ENCODE results near the gene DNAAF5. TPM values are rescaled to one million over a fixed set of nuclear protein-coding genes. Genes with fewer than 3 reads are reported as not detected.

Gene DNAAF5
- total and polyA plus RNA-seq, 9 of the 15 experiments (the other 6 are each of a cell fraction or from before 2014, with no cell fraction given) = 3.1 to 69.7 (median 19.1) TPM

GRCh38 chr7:726084-726853 lies at the start of gene DNAAF5 (continued):
- TF ChIP-seq SRF (CRISPR knock-in tag; IDR thresholded peaks at IDR 0.05) (0 out of 4 replicates have a peak, but pooled peaks of 1 of the 2 experiments have one; percentile 11), CBFA2T2 (conservative IDR thresholded peaks at IDR 0.05) (0 out of 2 replicates have a peak, but pooled peaks have one; percentile 2), NCOA1 (IDR thresholded peaks at IDR 0.05; ENCODE audit: low read depth) (0 out of 2 replicates have a peak, but pooled peaks have one; percentile 28), LCOR (CRISPR knock-in tag; IDR thresholded peaks at IDR 0.05) (no peak), PHF8 (IDR thresholded peaks at IDR 0.05; ENCODE audit: borderline replicate concordance, low read length) (peak; percentile 76; the same call in 1 of the 2 replicates), TAF9B (IDR thresholded peaks at IDR 0.05; ENCODE audit: partially characterized antibody) (peak; percentile 45), ZBTB2 (IDR thresholded peaks at IDR 0.05) (no peak), ZBTB43 (CRISPR knock-in tag; IDR thresholded peaks at IDR 0.05) (no peak), MEF2D (tag; conservative IDR thresholded peaks at IDR 0.05; ENCODE audit: low read depth) (no peak), ETV1 (tag; conservative IDR thresholded peaks at IDR 0.05; ENCODE audit: low read depth) (peak; percentile 91), GABPB1 (CRISPR knock-in tag; IDR thresholded peaks at IDR 0.05) (peak; percentile 97), CEBPB (tag; IDR thresholded peaks at IDR 0.05) (no peak)
- TF ChIP-seq, protein P1, sequence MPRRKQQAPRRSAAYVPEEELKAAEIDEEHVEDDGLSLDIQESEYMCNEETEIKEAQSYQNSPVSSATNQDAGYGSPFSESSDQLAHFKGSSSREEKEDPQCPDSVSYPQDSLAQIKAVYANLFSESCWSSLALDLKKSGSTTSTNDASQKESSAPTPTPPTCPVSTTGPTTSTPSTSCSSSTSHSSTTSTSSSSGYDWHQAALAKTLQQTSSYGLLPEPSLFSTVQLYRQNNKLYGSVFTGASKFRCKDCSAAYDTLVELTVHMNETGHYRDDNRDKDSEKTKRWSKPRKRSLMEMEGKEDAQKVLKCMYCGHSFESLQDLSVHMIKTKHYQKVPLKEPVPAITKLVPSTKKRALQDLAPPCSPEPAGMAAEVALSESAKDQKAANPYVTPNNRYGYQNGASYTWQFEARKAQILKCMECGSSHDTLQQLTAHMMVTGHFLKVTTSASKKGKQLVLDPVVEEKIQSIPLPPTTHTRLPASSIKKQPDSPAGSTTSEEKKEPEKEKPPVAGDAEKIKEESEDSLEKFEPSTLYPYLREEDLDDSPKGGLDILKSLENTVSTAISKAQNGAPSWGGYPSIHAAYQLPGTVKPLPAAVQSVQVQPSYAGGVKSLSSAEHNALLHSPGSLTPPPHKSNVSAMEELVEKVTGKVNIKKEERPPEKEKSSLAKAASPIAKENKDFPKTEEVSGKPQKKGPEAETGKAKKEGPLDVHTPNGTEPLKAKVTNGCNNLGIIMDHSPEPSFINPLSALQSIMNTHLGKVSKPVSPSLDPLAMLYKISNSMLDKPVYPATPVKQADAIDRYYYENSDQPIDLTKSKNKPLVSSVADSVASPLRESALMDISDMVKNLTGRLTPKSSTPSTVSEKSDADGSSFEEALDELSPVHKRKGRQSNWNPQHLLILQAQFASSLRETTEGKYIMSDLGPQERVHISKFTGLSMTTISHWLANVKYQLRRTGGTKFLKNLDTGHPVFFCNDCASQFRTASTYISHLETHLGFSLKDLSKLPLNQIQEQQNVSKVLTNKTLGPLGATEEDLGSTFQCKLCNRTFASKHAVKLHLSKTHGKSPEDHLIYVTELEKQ (CRISPR knock-in tag; IDR thresholded peaks at IDR 0.05) = no peak
- TF ChIP-seq, protein P2, sequence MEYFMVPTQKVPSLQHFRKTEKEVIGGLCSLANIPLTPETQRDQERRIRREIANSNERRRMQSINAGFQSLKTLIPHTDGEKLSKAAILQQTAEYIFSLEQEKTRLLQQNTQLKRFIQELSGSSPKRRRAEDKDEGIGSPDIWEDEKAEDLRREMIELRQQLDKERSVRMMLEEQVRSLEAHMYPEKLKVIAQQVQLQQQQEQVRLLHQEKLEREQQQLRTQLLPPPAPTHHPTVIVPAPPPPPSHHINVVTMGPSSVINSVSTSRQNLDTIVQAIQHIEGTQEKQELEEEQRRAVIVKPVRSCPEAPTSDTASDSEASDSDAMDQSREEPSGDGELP (CRISPR knock-in tag; IDR thresholded peaks at IDR 0.05; ENCODE audit: borderline replicate concordance) = peak; percentile 83
- TF ChIP-seq, protein P3, sequence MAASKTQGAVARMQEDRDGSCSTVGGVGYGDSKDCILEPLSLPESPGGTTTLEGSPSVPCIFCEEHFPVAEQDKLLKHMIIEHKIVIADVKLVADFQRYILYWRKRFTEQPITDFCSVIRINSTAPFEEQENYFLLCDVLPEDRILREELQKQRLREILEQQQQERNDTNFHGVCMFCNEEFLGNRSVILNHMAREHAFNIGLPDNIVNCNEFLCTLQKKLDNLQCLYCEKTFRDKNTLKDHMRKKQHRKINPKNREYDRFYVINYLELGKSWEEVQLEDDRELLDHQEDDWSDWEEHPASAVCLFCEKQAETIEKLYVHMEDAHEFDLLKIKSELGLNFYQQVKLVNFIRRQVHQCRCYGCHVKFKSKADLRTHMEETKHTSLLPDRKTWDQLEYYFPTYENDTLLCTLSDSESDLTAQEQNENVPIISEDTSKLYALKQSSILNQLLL (CRISPR knock-in tag; IDR thresholded peaks at IDR 0.05; ENCODE audit: borderline replicate concordance) = no peak

Measured in K562 (cell line).